Neural progenitor cell (in vitro differentiated cells): Measurements from ENCODE around the gene ABRACL. TPM values are rescaled to one million over a fixed set of nuclear protein-coding genes. Genes with fewer than 3 reads are reported as not detected.

ENCODE experiments used
- DNase-seq: peaks from one replicate; pipeline ENCODE4 v3.0.0-alpha.2; 2016; ENCODE audit warnings: low spot score
- H2AFZ ChIP-seq: fragments of 200-600 bp; sonication (generic); replicated peaks from 2 replicates; pipeline ENCODE4 v1.6.1; 2016; ENCODE audit warnings: antibody characterized with exemption
- H3F3A ChIP-seq: fragments of 200-600 bp; sonication (generic); 2 replicates; pipeline ENCODE4 v1.6.1; 2016; ENCODE audit warnings: antibody characterized with exemption, low read depth
- H3K27ac ChIP-seq: fragments of 200-600 bp; sonication (generic); 2 replicates; pipeline ENCODE4 v1.5.1; 2016; ENCODE audit warnings: mild to moderate bottlenecking
- H3K27me3 ChIP-seq: fragments of 200-600 bp; sonication (generic); 2 replicates; pipeline ENCODE4 v1.6.1; 2016; ENCODE audit warnings: mild to moderate bottlenecking, moderate library complexity
- H3K36me3 ChIP-seq: fragments of 200-600 bp; sonication (generic); 2 replicates; pipeline ENCODE4 v1.5.1; 2016
- H3K4me1 ChIP-seq: fragments of 200-600 bp; sonication (generic); 2 replicates; pipeline ENCODE4 v1.6.1; 2016; ENCODE audit warnings: mixed run types
- H3K4me2 ChIP-seq: fragments of 200-600 bp; sonication (generic); 2 replicates; pipeline ENCODE4 v1.6.1; 2016
- H3K4me3 ChIP-seq: fragments of 200-600 bp; sonication (generic); 2 replicates; pipeline ENCODE4 v1.5.1; 2016
- H3K79me2 ChIP-seq: fragments of 200-600 bp; sonication (generic); 2 replicates; pipeline ENCODE4 v1.6.1; 2016; ENCODE audit warnings: low read depth
- H3K9ac ChIP-seq: fragments of 200-600 bp; sonication (generic); 2 replicates; pipeline ENCODE4 v1.6.1; 2016
- H3K9me3 ChIP-seq: fragments of 200-600 bp; sonication (generic); 2 replicates; pipeline ENCODE4 v1.5.1; 2016; ENCODE audit warnings: low read depth
- H4K20me1 ChIP-seq: fragments of 200-600 bp; sonication (generic); 2 replicates; pipeline ENCODE4 v1.6.1; 2016; ENCODE audit warnings: low read depth
- H3K27ac Mint-ChIP-seq: 3 replicates; pipeline ENCODE4 v1.8.0; 2021; ENCODE audit warnings: mixed read lengths
- H3K27me3 Mint-ChIP-seq: 2 replicates; pipeline ENCODE4 v1.8.0; 2022; ENCODE audit warnings: low read depth, mild to moderate bottlenecking, inconsistent platforms, moderate library complexity, mixed read lengths; ENCODE audit not compliant: insufficient read depth
- H3K36me3 Mint-ChIP-seq: 3 replicates; pipeline ENCODE4 v1.8.0; 2021; ENCODE audit warnings: mixed read lengths
- H3K4me1 Mint-ChIP-seq: 3 replicates; pipeline ENCODE4 v1.8.0; 2021; ENCODE audit warnings: mixed read lengths
- H3K4me3 Mint-ChIP-seq: 3 replicates; pipeline ENCODE4 v1.8.0; 2021; ENCODE audit warnings: mild to moderate bottlenecking, moderate library complexity, mixed read lengths
- H3K9me3 Mint-ChIP-seq: 3 replicates; pipeline ENCODE4 v1.8.0; 2020; ENCODE audit warnings: mixed read lengths
- CTCF ChIP-seq: fragments of 200-600 bp; sonication (generic); IDR thresholded peaks from 2 replicates; pipeline ENCODE4 v1.5.1; 2017; ENCODE audit warnings: antibody characterized with exemption, mild to moderate bottlenecking
- EZH2 ChIP-seq: fragments of 200-600 bp; sonication (generic); IDR thresholded peaks from 2 replicates; pipeline ENCODE4 v1.6.1; 2017; ENCODE audit warnings: antibody characterized with exemption, mild to moderate bottlenecking, moderate library complexity
- EZH2phosphoT487 ChIP-seq: fragments of 200-600 bp; sonication (generic); IDR thresholded peaks from 2 replicates; pipeline ENCODE4 v1.6.1; 2017; ENCODE audit warnings: antibody characterized with exemption
- total RNA-seq: library from RNA; depleted of rRNA; stranded (reverse); fragments of >200 nt; gene quantifications from 2 replicates; pipeline ENCODE4 v1.2.3, GENCODE V29; 2015; ENCODE audit warnings: low replicate concordance

Gene ABRACL
- total RNA-seq, 1 donor from 2014 or later: 242 TPM

DNA sequence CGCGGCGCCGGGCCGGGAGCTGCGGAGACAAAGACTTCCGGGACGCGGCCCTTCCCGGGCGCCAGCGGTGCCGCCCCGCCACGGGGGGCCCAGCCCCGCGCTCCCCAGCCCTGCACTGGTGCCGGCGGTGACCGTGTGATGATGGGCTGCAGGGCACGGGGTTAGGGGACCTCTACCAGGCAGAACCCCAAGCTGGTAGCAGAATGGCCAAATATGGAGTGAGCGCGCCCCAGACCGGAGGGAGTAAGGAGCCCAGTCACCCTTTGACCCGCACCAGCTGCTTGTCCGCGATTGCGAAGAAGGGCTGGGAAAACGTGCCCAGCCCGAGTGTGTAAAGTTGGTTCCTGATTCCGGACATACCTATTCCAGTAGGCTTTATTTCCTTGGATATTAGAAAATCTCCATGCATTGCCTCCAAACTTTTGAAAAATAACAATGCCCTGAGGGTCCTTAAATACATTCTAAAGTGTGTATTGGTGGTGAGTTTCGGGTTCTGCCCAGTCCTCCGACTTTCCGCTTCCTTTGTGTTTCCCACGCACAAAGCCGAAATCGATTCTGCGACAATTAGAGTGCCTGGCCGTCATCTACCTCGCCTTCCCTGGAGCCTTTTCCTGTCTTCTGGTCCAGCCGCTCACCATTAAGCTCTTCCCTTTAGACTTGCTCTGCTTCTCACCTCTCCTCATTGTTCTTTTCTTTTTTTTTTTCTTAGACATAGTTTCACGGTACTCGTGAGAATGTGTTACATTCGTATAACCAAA lies 1.1 kb downstream of the ABRACL start:
- Histone ChIP-seq H2AFZ (peak overlapping the region; percentile 75), H3K27me3 (no peaks in the 10 kb centered on the region), H3F3A (peaks cover 25% of the 10 kb centered on the region), H4K20me1 (peaks cover 42% of the 10 kb centered on the region), H3K4me1 (peaks cover 35% of the 10 kb centered on the region), H3K79me2 (peaks cover 68% of the 10 kb centered on the region), H3K9me3 (no peaks in the 10 kb centered on the region), H3K9ac (peak overlapping the region; percentile 60), H3K4me2 (peak overlapping the region; percentile 86), H3K4me3 (peak overlapping the region; percentile 88), H3K27ac (peak overlapping the region; percentile 9), H3K36me3 (peaks cover 6% of the 10 kb centered on the region)
- peaks cover 11% of the 10 kb centered on the region for H3K36me3 Mint-ChIP-seq
- H3K27ac Mint-ChIP-seq: no peak overlapping the region
- peaks cover 21% of the 10 kb centered on the region for H3K4me1 Mint-ChIP-seq
- H3K9me3 Mint-ChIP-seq: no peaks in the 10 kb centered on the region
- TF ChIP-seq EZH2 (no peak), EZH2phosphoT487 (no peak)
- H3K4me3 Mint-ChIP-seq: no peak overlapping the region
- no peaks in the 10 kb centered on the region for H3K27me3 Mint-ChIP-seq
- DNase-seq: peak; percentile 63

DNA sequence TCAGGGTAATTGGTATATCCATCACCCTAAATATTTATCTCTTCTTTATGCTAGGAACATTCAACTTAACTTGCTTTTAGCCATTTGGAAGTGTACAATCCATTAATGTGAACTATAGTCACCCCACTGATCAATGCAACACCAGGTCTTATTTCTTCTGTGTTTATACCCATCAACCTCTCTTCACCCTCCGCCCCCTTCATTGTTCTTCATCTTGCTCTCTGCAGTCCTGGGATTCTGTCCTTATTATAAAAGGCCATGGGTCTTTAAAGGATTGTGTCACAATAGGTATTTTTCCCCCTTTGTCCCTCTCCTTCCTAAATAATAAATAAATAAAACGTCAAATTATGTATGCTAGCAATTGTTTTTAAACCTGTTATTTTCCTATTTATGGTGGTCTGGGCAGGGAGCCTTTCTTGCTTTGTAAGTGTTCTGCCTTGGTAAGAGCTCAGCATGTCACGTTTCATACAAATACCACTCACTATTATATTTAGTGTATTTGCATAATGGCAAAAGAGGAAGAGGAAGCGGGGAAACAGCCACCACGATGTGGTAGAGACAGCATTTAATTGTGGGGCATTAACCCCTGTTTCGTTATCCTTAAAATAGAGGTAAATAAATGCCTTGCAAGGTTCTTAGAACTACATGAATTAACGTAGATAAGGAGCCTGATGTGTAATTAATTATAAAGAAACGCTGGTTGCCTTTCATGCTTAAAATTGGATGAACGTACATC lies 1.9 kb downstream of the ABRACL start:
- H2AFZ ChIP-seq: no peak overlapping the region
- no peak for TF ChIP-seq EZH2phosphoT487

GRCh38 chr6:139037490-139037889 lies 8.9 kb downstream of the ABRACL start:
- H2AFZ ChIP-seq: no peak overlapping the region
- no peak overlapping the region for H3K27ac ChIP-seq
- H4K20me1 ChIP-seq: peaks cover 26% of the 10 kb centered on the region
- H3K9ac ChIP-seq: no peak overlapping the region
- H3F3A ChIP-seq: no peaks in the 10 kb centered on the region
- Mint-ChIP-seq H3K36me3 (peaks cover 31% of the 10 kb centered on the region), H3K9me3 (no peaks in the 10 kb centered on the region), H3K4me1 (peaks cover 10% of the 10 kb centered on the region), H3K4me3 (no peak overlapping the region), H3K27me3 (no peaks in the 10 kb centered on the region), H3K27ac (no peak overlapping the region)
- H3K4me3 ChIP-seq: no peak overlapping the region
- peaks cover 47% of the 10 kb centered on the region for H3K79me2 ChIP-seq
- no peaks in the 10 kb centered on the region for H3K27me3 ChIP-seq
- no peaks in the 10 kb centered on the region for H3K9me3 ChIP-seq
- peaks cover 10% of the 10 kb centered on the region for H3K4me1 ChIP-seq
- no peak for DNase-seq
- peaks cover 16% of the 10 kb centered on the region for H3K36me3 ChIP-seq
- TF ChIP-seq EZH2 (no peak), CTCF (no peak), EZH2phosphoT487 (no peak)
- H3K4me2 ChIP-seq: no peak overlapping the region

More for the DNA sequence above, 1.9 kb downstream of the ABRACL start:
- H3K36me3 Mint-ChIP-seq: peaks cover 11% of the 10 kb centered on the region
- Histone ChIP-seq H3F3A (peaks cover 25% of the 10 kb centered on the region), H4K20me1 (peaks cover 42% of the 10 kb centered on the region), H3K79me2 (peaks cover 69% of the 10 kb centered on the region), H3K9ac (peak overlapping the region; percentile 2), H3K4me2 (peak overlapping the region; percentile 86), H3K36me3 (peaks cover 7% of the 10 kb centered on the region), H3K9me3 (no peaks in the 10 kb centered on the region), H3K27ac (peak overlapping the region; percentile 9), H3K4me1 (peaks cover 35% of the 10 kb centered on the region), H3K27me3 (no peaks in the 10 kb centered on the region), H3K4me3 (peak overlapping the region; percentile 88)
- no peaks in the 10 kb centered on the region for H3K27me3 Mint-ChIP-seq
- no peaks in the 10 kb centered on the region for H3K9me3 Mint-ChIP-seq
- no peak overlapping the region for H3K27ac Mint-ChIP-seq
- DNase-seq: peak; percentile 41
- peaks cover 21% of the 10 kb centered on the region for H3K4me1 Mint-ChIP-seq
- H3K4me3 Mint-ChIP-seq: no peak overlapping the region

DNA sequence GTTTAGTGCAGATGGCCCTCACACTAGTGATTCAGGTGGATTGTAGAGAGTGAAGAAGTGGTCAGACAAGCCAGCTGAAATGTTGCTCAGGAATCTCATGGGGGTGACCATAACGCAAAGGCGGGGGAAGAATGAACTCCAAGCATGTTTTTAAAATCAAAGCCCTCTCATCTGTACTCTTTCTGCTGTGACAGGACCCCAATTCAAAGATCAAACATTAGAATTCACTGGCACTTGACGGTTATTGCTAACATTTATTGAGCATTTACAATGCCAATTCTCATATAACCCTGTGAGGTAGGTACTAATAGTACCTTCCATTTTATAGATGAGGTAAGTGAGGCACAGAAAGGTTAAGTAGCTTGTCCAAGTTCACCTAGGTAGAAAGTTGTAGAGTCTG lies 15.7 kb downstream of the ABRACL start:
- H2AFZ ChIP-seq: no peak overlapping the region
- no peak overlapping the region for H3K9ac ChIP-seq
- no peaks in the 10 kb centered on the region for H3K27me3 ChIP-seq
- H3K9me3 ChIP-seq: no peaks in the 10 kb centered on the region
- no peak overlapping the region for H3K27ac Mint-ChIP-seq
- no peaks in the 10 kb centered on the region for H3K27me3 Mint-ChIP-seq
- no peak overlapping the region for H3K27ac ChIP-seq
- H3K4me1 ChIP-seq: no peaks in the 10 kb centered on the region
- H3K79me2 ChIP-seq: no peaks in the 10 kb centered on the region
- H3F3A ChIP-seq: peaks cover 8% of the 10 kb centered on the region
- H4K20me1 ChIP-seq: peaks cover 3% of the 10 kb centered on the region
- no peaks in the 10 kb centered on the region for H3K4me1 Mint-ChIP-seq
- peaks cover 10% of the 10 kb centered on the region for H3K36me3 ChIP-seq
- H3K9me3 Mint-ChIP-seq: no peaks in the 10 kb centered on the region
- H3K4me3 Mint-ChIP-seq: no peak overlapping the region
- H3K4me3 ChIP-seq: no peak overlapping the region
- peaks cover 23% of the 10 kb centered on the region for H3K36me3 Mint-ChIP-seq
- TF ChIP-seq CTCF (no peak), EZH2 (no peak), EZH2phosphoT487 (no peak)
- no peak for DNase-seq
- no peak overlapping the region for H3K4me2 ChIP-seq
